K562 (cell line): ENCODE measurements around the gene COL26A1. TPM values are rescaled to one million over a fixed set of nuclear protein-coding genes. Genes with fewer than 3 reads are reported as not detected.

Experiments
- BDP1 ChIP-seq: IDR thresholded peaks from 3 replicates; pipeline ENCODE4 v1.6.1; 2011; ENCODE audit not compliant: insufficient read length, insufficient read depth
- CBX8 ChIP-seq: fragments of 200-600 bp; sonication (generic); IDR thresholded peaks from 2 replicates; pipeline ENCODE4 v1.6.1; 2012; ENCODE audit warnings: borderline replicate concordance, mixed run types, low read depth, mild to moderate bottlenecking, moderate library complexity, mixed read lengths, low read length, control low read depth, inconsistent platforms; ENCODE audit not compliant: poor library complexity, severe bottlenecking; ENCODE audit errors: extremely low read depth
- CREM ChIP-seq: IDR thresholded peaks from 2 replicates; pipeline ENCODE4 v1.6.1; 2014; ENCODE audit warnings: antibody characterized with exemption, low read depth
- FOXK2 ChIP-seq, 2 experiments: fragments of 450-650 bp; IDR thresholded peaks in 1 of 2; conservative IDR thresholded peaks in 1 of 2; 2 replicates each; pipeline ENCODE4 v1.6.1; 2016; ENCODE audit warnings: low read depth in 2 of 2, mild to moderate bottlenecking in 1 of 2
- GATAD2A ChIP-seq: fragments of 450-650 bp; IDR thresholded peaks from 2 replicates; pipeline ENCODE4 v1.6.1; 2017
- HMGN3 ChIP-seq: IDR thresholded peaks from 2 replicates; pipeline ENCODE4 v1.6.1; 2011; ENCODE audit warnings: borderline replicate concordance, low read depth, mild to moderate bottlenecking, mixed read lengths, low read length; ENCODE audit not compliant: insufficient read length; ENCODE audit errors: extremely low read depth
- HNRNPLL ChIP-seq: fragments of 200-400 bp; formaldehyde crosslinking; IDR thresholded peaks from 2 replicates; pipeline ENCODE4 v1.6.1; 2017; ENCODE audit warnings: low read length, low read depth, mild to moderate bottlenecking; ENCODE audit not compliant: poor library complexity, severe bottlenecking
- KDM2B ChIP-seq: fragments of 250-450 bp; sonication (Bioruptor Pico); IDR thresholded peaks from 2 replicates; pipeline ENCODE4 v1.8.0; 2021; ENCODE audit warnings: mild to moderate bottlenecking, moderate library complexity
- MBD2 ChIP-seq: sonication (generic); IDR thresholded peaks from 2 replicates; pipeline ENCODE4 v1.6.1; 2016; ENCODE audit warnings: low read depth, borderline replicate concordance
- MCM5 ChIP-seq: fragments of 450-650 bp; IDR thresholded peaks from 2 replicates; pipeline ENCODE4 v1.6.1; 2016; ENCODE audit warnings: low read depth
- MTF1 ChIP-seq: fragments of 250-450 bp; sonication (Bioruptor Pico); IDR thresholded peaks from 2 replicates; pipeline ENCODE4 v1.9.0; 2021; ENCODE audit warnings: moderate library complexity, mild to moderate bottlenecking, inconsistent platforms, borderline replicate concordance
- RAD51 ChIP-seq: fragments of 450-650 bp; IDR thresholded peaks from 2 replicates; pipeline ENCODE4 v1.7.1; 2016; ENCODE audit warnings: low read depth, mild to moderate bottlenecking, borderline replicate concordance
- SMC3 ChIP-seq: conservative IDR thresholded peaks from 2 replicates; pipeline ENCODE4 v1.6.1; 2011; ENCODE audit warnings: low read depth, low read length, improper control_type of control experiment; ENCODE audit not compliant: insufficient read depth
- SP1 ChIP-seq: sonication (generic); formaldehyde crosslinking; IDR thresholded peaks from 2 replicates; pipeline ENCODE4 v1.8.1; 2022; ENCODE audit warnings: mild to moderate bottlenecking, missing genetic modification reagents
- STAG1 ChIP-seq: sonication (generic); formaldehyde crosslinking; IDR thresholded peaks from 2 replicates; pipeline ENCODE4 v1.5.0; 2020; ENCODE audit warnings: missing genetic modification reagents, borderline replicate concordance
- TBL1XR1 ChIP-seq, 2 experiments: IDR thresholded peaks; 2 replicates each; pipeline ENCODE4 v1.6.1; 2012; ENCODE audit warnings: improper control_type of control experiment in 2 of 2, low read length in 2 of 2, mild to moderate bottlenecking in 1 of 2
- TBP ChIP-seq: optimal IDR thresholded peaks from 2 replicates; pipeline ENCODE3; 2011; ENCODE audit warnings: low read depth, low read length, improper control_type of control experiment
- TCF7 ChIP-seq: sonication (generic); IDR thresholded peaks from 2 replicates; pipeline ENCODE4 v1.6.1; 2016; ENCODE audit warnings: antibody characterized with exemption, borderline replicate concordance
- ZNF134 ChIP-seq: fragments of 250-450 bp; sonication (Bioruptor Pico); conservative IDR thresholded peaks from 2 replicates; pipeline ENCODE4 v1.4.0; 2020
- ZNF175 ChIP-seq: fragments of 200-800 bp; sonication (Bioruptor generic); IDR thresholded peaks from 2 replicates; pipeline ENCODE4 v1.6.1; 2016; ENCODE audit warnings: low read depth, mild to moderate bottlenecking, missing genetic modification characterization, missing compliant biosample characterization
- ZNF316 ChIP-seq: fragments of 450-650 bp; IDR thresholded peaks from 2 replicates; pipeline ENCODE4 v1.6.1; 2016
- ZNF436 ChIP-seq: fragments of 250-450, 450-650 bp; sonication (Bioruptor Pico); formaldehyde crosslinking; IDR thresholded peaks from 2 replicates; pipeline ENCODE4 v1.7.0; 2020; ENCODE audit warnings: mild to moderate bottlenecking
- ZNF551 ChIP-seq: fragments of 250-450 bp; sonication (Bioruptor Pico); IDR thresholded peaks from 2 replicates; pipeline ENCODE4 v1.5.0; 2021; ENCODE audit warnings: mild to moderate bottlenecking, moderate library complexity
- ZNF766 ChIP-seq: fragments of 200-800 bp; sonication (Bioruptor generic); conservative IDR thresholded peaks from 2 replicates; pipeline ENCODE4 v1.6.1; 2016; ENCODE audit warnings: missing genetic modification characterization, missing compliant biosample characterization
- polyA plus RNA-seq, 8 experiments: library from polyadenylated mRNA; depleted of rRNA in 4 of 8; stranded (reverse) in 5 of 8; unstranded in 3 of 8; fragments of >200 nt; fragmentation: Nextera tagmentation in 2 of 8; fragmentation: Illumina TruSeq in 1 of 8; extraction: Ambion mirVana in 2 of 8; extraction: Trizol in 1 of 8; gene quantifications; 2 replicates each; pipeline versions ENCODE4 v1.2.1 to v1.2.3, GENCODE V29; 2011 to 2014; ENCODE audit warnings: inconsistent platforms in 1 of 8, missing spikeins in 1 of 8
- total RNA-seq, 7 experiments: library from RNA; depleted of rRNA in 6 of 7; stranded (reverse); fragments of >200 nt in 6 of 7; fragmentation: Illumina TruSeq in 2 of 7; extraction: Trizol in 2 of 7; gene quantifications; 2 replicates each; pipeline versions ENCODE4 v1.2.1 to v1.2.3, GENCODE V29; 2011 to 2021; ENCODE audit warnings: low replicate concordance in 1 of 7
- TF ChIP-seq, protein P1 (sequence below): fragments of 250-450 bp; sonication (Bioruptor Pico); IDR thresholded peaks from 2 replicates; pipeline ENCODE4 v1.4.0; 2020

COL26A1 gene
- total and polyA plus RNA-seq, 9 of the 15 experiments (the other 6 are each of a cell fraction or from before 2014, with no cell fraction given): 0.04 to 0.39 (median 0.07) TPM; not detected in 5

DNA sequence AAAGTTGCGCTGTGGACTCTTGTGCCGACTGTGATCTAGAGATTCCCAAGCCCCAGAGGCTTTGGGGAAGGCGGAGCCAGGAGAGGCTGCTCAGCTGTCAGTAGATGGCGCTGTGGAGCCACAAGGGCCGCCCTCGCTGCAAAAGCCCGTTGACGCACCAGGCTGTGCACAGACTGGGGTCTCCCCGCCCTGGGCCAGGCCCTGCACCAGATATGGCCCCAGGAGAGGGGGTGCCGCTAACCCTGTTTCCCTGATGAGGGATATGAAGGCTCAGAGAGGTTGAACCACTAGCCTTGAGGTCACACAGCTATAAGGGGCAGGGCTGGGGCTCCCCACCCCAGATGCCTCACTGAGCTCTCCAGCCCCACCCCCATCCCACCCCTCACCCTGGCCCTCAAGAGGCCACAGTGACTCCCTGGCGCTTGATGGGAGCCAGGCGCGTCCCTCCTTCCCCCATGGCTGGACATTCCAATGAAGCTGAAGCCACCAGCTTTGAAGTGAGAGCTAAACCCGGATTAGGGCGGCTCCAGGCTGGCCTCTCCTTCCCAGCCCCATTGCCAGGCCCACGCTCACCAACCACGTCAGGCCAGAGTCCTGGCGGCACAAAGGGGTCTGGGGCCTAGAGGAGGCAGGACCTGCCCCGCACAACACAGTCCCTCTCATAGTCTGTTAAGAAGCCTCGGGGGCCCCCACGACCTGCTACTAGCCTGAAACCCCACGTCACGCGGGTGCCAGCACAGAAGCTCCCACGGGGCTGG lies 240.0 kb downstream of the COL26A1 start (continued):
- no peak for TF ChIP-seq GATAD2A
- TF ChIP-seq STAG1 (CRISPR knock-in tag): peak; percentile 96
- TF ChIP-seq TCF7: no peak
- TF ChIP-seq ZNF175 (CRISPR knock-in tag): no peak
- TF ChIP-seq TBL1XR1 (IDR thresholded peaks at IDR 0.05; ENCODE audit: low read length in 2 of 2): 0 out of 4 replicates have a peak, but pooled peaks of 1 of the 2 experiments have one; percentile 17
- TF ChIP-seq HNRNPLL: peak; percentile 28
- TF ChIP-seq ZNF316: no peak
- no peak for TF ChIP-seq ZNF134 (CRISPR knock-in tag)
- no peak for TF ChIP-seq FOXK2 (conservative IDR thresholded peaks at IDR 0.05 in 1 of 2, IDR thresholded peaks at IDR 0.05 in 1 of 2; ENCODE audit: low read depth in 2 of 2)
- TF ChIP-seq HMGN3: peak; percentile 44
- no peak for TF ChIP-seq KDM2B (CRISPR knock-in tag)
- no peak for TF ChIP-seq MBD2
- TF ChIP-seq CREM: peak; percentile 48; the same call in 1 of the 2 replicates
- TF ChIP-seq ZNF766: no peak
- TF ChIP-seq ZNF551 (CRISPR knock-in tag): no peak
- no peak for TF ChIP-seq MTF1 (CRISPR knock-in tag)
- TF ChIP-seq CBX8: no peak
- TF ChIP-seq, protein P1, sequence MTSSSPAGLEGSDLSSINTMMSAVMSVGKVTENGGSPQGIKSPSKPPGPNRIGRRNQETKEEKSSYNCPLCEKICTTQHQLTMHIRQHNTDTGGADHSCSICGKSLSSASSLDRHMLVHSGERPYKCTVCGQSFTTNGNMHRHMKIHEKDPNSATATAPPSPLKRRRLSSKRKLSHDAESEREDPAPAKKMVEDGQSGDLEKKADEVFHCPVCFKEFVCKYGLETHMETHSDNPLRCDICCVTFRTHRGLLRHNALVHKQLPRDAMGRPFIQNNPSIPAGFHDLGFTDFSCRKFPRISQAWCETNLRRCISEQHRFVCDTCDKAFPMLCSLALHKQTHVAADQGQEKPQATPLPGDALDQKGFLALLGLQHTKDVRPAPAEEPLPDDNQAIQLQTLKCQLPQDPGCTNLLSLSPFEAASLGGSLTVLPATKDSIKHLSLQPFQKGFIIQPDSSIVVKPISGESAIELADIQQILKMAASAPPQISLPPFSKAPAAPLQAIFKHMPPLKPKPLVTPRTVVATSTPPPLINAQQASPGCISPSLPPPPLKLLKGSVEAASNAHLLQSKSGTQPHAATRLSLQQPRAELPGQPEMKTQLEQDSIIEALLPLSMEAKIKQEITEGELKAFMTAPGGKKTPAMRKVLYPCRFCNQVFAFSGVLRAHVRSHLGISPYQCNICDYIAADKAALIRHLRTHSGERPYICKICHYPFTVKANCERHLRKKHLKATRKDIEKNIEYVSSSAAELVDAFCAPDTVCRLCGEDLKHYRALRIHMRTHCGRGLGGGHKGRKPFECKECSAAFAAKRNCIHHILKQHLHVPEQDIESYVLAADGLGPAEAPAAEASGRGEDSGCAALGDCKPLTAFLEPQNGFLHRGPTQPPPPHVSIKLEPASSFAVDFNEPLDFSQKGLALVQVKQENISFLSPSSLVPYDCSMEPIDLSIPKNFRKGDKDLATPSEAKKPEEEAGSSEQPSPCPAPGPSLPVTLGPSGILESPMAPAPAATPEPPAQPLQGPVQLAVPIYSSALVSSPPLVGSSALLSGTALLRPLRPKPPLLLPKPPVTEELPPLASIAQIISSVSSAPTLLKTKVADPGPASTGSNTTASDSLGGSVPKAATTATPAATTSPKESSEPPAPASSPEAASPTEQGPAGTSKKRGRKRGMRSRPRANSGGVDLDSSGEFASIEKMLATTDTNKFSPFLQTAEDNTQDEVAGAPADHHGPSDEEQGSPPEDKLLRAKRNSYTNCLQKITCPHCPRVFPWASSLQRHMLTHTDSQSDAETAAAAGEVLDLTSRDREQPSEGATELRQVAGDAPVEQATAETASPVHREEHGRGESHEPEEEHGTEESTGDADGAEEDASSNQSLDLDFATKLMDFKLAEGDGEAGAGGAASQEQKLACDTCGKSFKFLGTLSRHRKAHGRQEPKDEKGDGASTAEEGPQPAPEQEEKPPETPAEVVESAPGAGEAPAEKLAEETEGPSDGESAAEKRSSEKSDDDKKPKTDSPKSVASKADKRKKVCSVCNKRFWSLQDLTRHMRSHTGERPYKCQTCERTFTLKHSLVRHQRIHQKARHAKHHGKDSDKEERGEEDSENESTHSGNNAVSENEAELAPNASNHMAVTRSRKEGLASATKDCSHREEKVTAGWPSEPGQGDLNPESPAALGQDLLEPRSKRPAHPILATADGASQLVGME (CRISPR knock-in tag): 0 out of 2 replicates have a peak, but pooled peaks have one; percentile 49
- TF ChIP-seq ZNF436: no peak
- TF ChIP-seq SP1 (CRISPR knock-in tag): peak; percentile 28; the same call in 1 of the 2 replicates
- peak; percentile 88 for TF ChIP-seq SMC3
- TF ChIP-seq MCM5: no peak
- no peak for TF ChIP-seq BDP1
- TF ChIP-seq TBP: no peak
- TF ChIP-seq RAD51: no peak
